Measurements from ENCODE around the gene KRTAP10-1. TPM values are rescaled to one million over a fixed set of nuclear protein-coding genes. Genes with fewer than 3 reads are reported as not detected.

The KRTAP10-1 gene
- total and polyA plus RNA-seq, 9 of the 15 experiments (the other 6 are each of a cell fraction or from before 2014, with no cell fraction given) = not detected

DNA sequence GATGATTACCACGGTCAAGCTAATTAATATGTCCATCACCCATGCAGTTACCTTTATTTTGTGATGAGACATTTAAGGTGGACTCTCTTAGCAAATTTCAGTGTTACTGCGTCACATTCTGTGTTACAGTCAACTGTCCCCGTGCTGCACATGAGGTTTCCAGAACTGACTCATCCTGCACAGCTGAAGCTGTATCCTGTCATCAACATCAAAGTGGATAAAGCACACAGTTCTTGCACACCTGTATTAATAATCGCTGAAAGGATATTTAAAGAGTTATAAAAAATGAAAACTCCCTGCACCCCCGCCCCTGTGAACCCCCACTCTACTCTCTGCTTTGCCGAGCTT, 43.8 kb upstream of the KRTAP10-1 start:
- H2AFZ ChIP-seq (ENCODE audit: low read depth, low read length) = no peak overlapping the region
- peaks cover 3% of the 10 kb centered on the region; the same call in 1 of the 2 replicates for H3K9me3 ChIP-seq (replicated peaks; ENCODE audit: control insufficient read depth, insufficient read depth, low read depth, low read length)
- ChIA-PET POLR2A (interaction anchor here (0.8 to 1.3 kb wide), 2 partner anchors 11 to 94 kb away, joined by 4 to 5 read pairs; no protein-coding TSS in a partner anchor), CTCF (ENCODE audit: low intra/inter-chr PET ratio) (no interaction called here)
- peak; percentile 35 for FAIRE-seq
- H4K20me1 ChIP-seq (replicated peaks; ENCODE audit: control insufficient read depth, insufficient read depth, low read length) = no peaks in the 10 kb centered on the region
- H3K27ac ChIP-seq (ENCODE audit: extremely low read depth, low read depth, low read length) = no peak overlapping the region
- no peak for DNase-seq (ENCODE audit: extremely low read depth in 1 of 4, low spot score in 3 of 4)
- no peak overlapping the region for H3K4me3 ChIP-seq
- no peak overlapping the region for H3K9ac ChIP-seq (ENCODE audit: insufficient read depth in 1 of 2, low read depth in 2 of 2, low read length in 2 of 2)
- H3K4me1 ChIP-seq (replicated peaks in 1 of 2; ENCODE audit: control insufficient read depth in 2 of 2, insufficient read depth in 2 of 2, low read length in 2 of 2) = no peaks in the 10 kb centered on the region; a peak in 2 of 5 replicates
- no TSS peak for BruUV-seq (replicated peaks)
- peaks cover 0 to 6% of the 10 kb centered on the region in 2 experiments; a peak in 1 of 5 replicates for H3K27me3 ChIP-seq (ENCODE audit: control insufficient read depth in 2 of 2, insufficient read depth in 2 of 2, low read length in 2 of 2)
- no peaks in the 10 kb centered on the region for H3K36me3 ChIP-seq (ENCODE audit: control insufficient read depth, insufficient read depth, low read length)
- intact Hi-C loops (cut with micrococcal nuclease) (no loop called here), in situ Hi-C loops (cut with MboI) (no loop called here)
- H3K79me2 ChIP-seq (ENCODE audit: control insufficient read depth, insufficient read depth, low read length) = no peaks in the 10 kb centered on the region
- H3K4me2 ChIP-seq (ENCODE audit: insufficient read depth, low read length) = no peak overlapping the region
- no peaks in the 10 kb centered on the region for H3K9me1 ChIP-seq (ENCODE audit: control insufficient read depth, insufficient read depth, low read length)
- ATAC-seq = no peak
- WGBS (ENCODE audit: insufficient coverage, low coverage, missing lambda C conversion rate) = 1% methylated on average over 6 of the region's 6 CpGs
- TF ChIP-seq RHOXF2B (CRISPR knock-in tag; conservative IDR thresholded peaks at IDR 0.05) (no peak), FOSL1 (tag; conservative IDR thresholded peaks at IDR 0.05) (peak; percentile 85), JUND (IDR thresholded peaks at IDR 0.05; ENCODE audit: borderline replicate concordance, low read depth, low read length) (0 out of 2 replicates have a peak, but pooled peaks have one; percentile 10), JUND (tag; IDR thresholded peaks at IDR 0.05; ENCODE audit: borderline replicate concordance, low read depth, low read length) (peak; percentile 39; the same call in 1 of the 3 replicates), ATF1 (CRISPR knock-in tag; IDR thresholded peaks at IDR 0.05) (no peak), ATF1 (tag; IDR thresholded peaks at IDR 0.05) (0 out of 2 replicates have a peak, but pooled peaks have one; percentile 34), CREB1 (IDR thresholded peaks at IDR 0.05) (no peak), CREB1 (CRISPR knock-in tag; IDR thresholded peaks at IDR 0.05) (0 out of 2 replicates have a peak, but pooled peaks have one; percentile 42)
- TF ChIP-seq, protein P1, sequence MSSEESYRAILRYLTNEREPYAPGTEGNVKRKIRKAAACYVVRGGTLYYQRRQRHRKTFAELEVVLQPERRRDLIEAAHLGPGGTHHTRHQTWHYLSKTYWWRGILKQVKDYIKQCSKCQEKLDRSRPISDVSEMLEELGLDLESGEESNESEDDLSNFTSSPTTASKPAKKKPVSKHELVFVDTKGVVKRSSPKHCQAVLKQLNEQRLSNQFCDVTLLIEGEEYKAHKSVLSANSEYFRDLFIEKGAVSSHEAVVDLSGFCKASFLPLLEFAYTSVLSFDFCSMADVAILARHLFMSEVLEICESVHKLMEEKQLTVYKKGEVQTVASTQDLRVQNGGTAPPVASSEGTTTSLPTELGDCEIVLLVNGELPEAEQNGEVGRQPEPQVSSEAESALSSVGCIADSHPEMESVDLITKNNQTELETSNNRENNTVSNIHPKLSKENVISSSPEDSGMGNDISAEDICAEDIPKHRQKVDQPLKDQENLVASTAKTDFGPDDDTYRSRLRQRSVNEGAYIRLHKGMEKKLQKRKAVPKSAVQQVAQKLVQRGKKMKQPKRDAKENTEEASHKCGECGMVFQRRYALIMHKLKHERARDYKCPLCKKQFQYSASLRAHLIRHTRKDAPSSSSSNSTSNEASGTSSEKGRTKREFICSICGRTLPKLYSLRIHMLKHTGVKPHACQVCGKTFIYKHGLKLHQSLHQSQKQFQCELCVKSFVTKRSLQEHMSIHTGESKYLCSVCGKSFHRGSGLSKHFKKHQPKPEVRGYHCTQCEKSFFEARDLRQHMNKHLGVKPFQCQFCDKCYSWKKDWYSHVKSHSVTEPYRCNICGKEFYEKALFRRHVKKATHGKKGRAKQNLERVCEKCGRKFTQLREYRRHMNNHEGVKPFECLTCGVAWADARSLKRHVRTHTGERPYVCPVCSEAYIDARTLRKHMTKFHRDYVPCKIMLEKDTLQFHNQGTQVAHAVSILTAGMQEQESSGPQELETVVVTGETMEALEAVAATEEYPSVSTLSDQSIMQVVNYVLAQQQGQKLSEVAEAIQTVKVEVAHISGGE (CRISPR knock-in tag; IDR thresholded peaks at IDR 0.05) = peak in 2 of 3 experiments; percentile 32 to 95; a peak in 3 of 6 replicates

Data from K562 (cell line).